K562 (cell line): Measurements from ENCODE around the gene C1QL2. TPM values are rescaled to one million over a fixed set of nuclear protein-coding genes. Genes with fewer than 3 reads are reported as not detected.

Source experiments
- ATAC-seq: fragments of 200-7000 bp; cut with Tn5 transposase; 3 replicates; pipeline ENCODE4 v1.9.1; 2020; ENCODE audit warnings: moderate library complexity
- BruUV-seq: library from RNA; stranded (reverse); fragments of 400-500 nt; replicated peaks from 2 replicates; lab custom pipeline; 2021; lab: Mats Ljungman, UMichigan
- CTCF ChIA-PET: fragments of 300-600 bp; formaldehyde crosslinking; extraction: SDS; loops from one replicate; lab custom pipeline; 2021; ENCODE audit warnings: low intra/inter-chr PET ratio; lab: Yijun Ruan, JAX
- POLR2A ChIA-PET: fragments of 300-600, 350-650 bp; sonication (Branson Sonifier 250); formaldehyde crosslinking; extraction: SDS; loops from one replicate; lab custom pipeline; 2021; ENCODE audit warnings: antibody characterized with exemption, inconsistent platforms; lab: Yijun Ruan, JAX
- DNase-seq, 4 experiments: peaks; one replicate each; pipeline versions ENCODE4 v3.0.0 to v3.0.0-alpha.2; 2011 to 2018; ENCODE audit warnings: low spot score in 3 of 4, mixed read lengths in 3 of 4; ENCODE audit errors: extremely low read depth in 1 of 4
- FAIRE-seq: peaks from 2 replicates; lab custom pipeline; 2011; peaks lifted over from hg19 to GRCh38; lab: Jason Lieb, UNC
- H2AFZ ChIP-seq: 2 replicates; pipeline ENCODE4 v1.6.0; 2011; ENCODE audit warnings: low read depth, low read length, control low read depth, inconsistent platforms
- H3K27ac ChIP-seq: fragments of 200-600 bp; 3 replicates; pipeline ENCODE4 v1.8.0; 2011; ENCODE audit warnings: low read depth, mild to moderate bottlenecking, control low read depth, inconsistent platforms, low read length, moderate library complexity, mixed read lengths; ENCODE audit errors: extremely low read depth
- H3K27me3 ChIP-seq, 2 experiments: fragments of 300-600 bp in 1 of 2; 2 replicates in 1 of 2; 3 replicates in 1 of 2; pipeline versions ENCODE4 v1.6.0 to v1.8.0; 2011; ENCODE audit warnings: inconsistent platforms in 2 of 2, low read length in 2 of 2, mild to moderate bottlenecking in 1 of 2, mixed read lengths in 1 of 2, moderate library complexity in 1 of 2; ENCODE audit not compliant: control insufficient read depth in 2 of 2, insufficient read depth in 2 of 2
- H3K36me3 ChIP-seq: fragments of 300-600 bp; 3 replicates; pipeline ENCODE4 v1.8.0; 2011; ENCODE audit warnings: mild to moderate bottlenecking, low read length, inconsistent platforms; ENCODE audit not compliant: control insufficient read depth, insufficient read depth
- H3K4me1 ChIP-seq, 2 experiments: fragments of 200-600 bp in 1 of 2; replicated peaks in 1 of 2; 2 replicates in 1 of 2; 3 replicates in 1 of 2; pipeline versions ENCODE4 v1.5.1 to v1.8.0; 2011; ENCODE audit warnings: inconsistent platforms in 2 of 2, low read length in 2 of 2, mild to moderate bottlenecking in 1 of 2, mixed read lengths in 1 of 2, moderate library complexity in 1 of 2; ENCODE audit not compliant: control insufficient read depth in 2 of 2, insufficient read depth in 2 of 2
- H3K4me2 ChIP-seq: 2 replicates; pipeline ENCODE4 v1.6.1; 2011; ENCODE audit warnings: low read length, control low read depth, inconsistent platforms, mixed read lengths; ENCODE audit not compliant: insufficient read depth
- H3K4me3 ChIP-seq: fragments of 200-600 bp; sonication (generic), shearing (Covaris generic); 2 replicates; pipeline ENCODE4 v1.5.1; 2016; ENCODE audit warnings: control low read depth, inconsistent platforms
- H3K79me2 ChIP-seq: fragments of 200-600 bp; 3 replicates; pipeline ENCODE4 v1.8.0; 2011; ENCODE audit warnings: low read length, inconsistent platforms; ENCODE audit not compliant: control insufficient read depth, insufficient read depth
- H3K9ac ChIP-seq, 2 experiments: 2 replicates each; pipeline versions ENCODE4 v1.6.0 to v1.6.1; 2011; ENCODE audit warnings: low read depth in 2 of 2, low read length in 2 of 2, control low read depth in 1 of 2, inconsistent platforms in 1 of 2, mild to moderate bottlenecking in 1 of 2, mixed read lengths in 1 of 2; ENCODE audit not compliant: insufficient read depth in 1 of 2
- H3K9me1 ChIP-seq: one replicate; pipeline ENCODE4 v1.6.0; 2011; ENCODE audit warnings: inconsistent platforms, mild to moderate bottlenecking, low read length, moderate library complexity; ENCODE audit not compliant: control insufficient read depth, insufficient read depth
- H3K9me3 ChIP-seq: replicated peaks from 2 replicates; pipeline ENCODE4 v1.5.1; 2011; ENCODE audit warnings: low read depth, low read length, inconsistent platforms; ENCODE audit not compliant: control insufficient read depth, insufficient read depth
- H4K20me1 ChIP-seq: replicated peaks from 2 replicates; pipeline ENCODE4 v1.6.1; 2011; ENCODE audit warnings: low read length, inconsistent platforms, mixed read lengths; ENCODE audit not compliant: control insufficient read depth, insufficient read depth
- CREB3 ChIP-seq: fragments of 450-650 bp; conservative IDR thresholded peaks from 2 replicates; pipeline ENCODE4 v1.6.1; 2016; ENCODE audit warnings: missing genetic modification characterization, low read depth, mild to moderate bottlenecking, missing compliant biosample characterization, moderate library complexity
- WGBS: fragments of 100-300 bp; shearing (Covaris generic); methylation state at CpG from one replicate; pipeline ENCODE4 v1.1.6; 2016; ENCODE audit warnings: low coverage, mixed read lengths; ENCODE audit not compliant: insufficient coverage; ENCODE audit errors: missing lambda C conversion rate; 5-methylcytosine and 5-hydroxymethylcytosine counted together
- in situ Hi-C: fragments of 300-500 bp; cut with MboI; formaldehyde crosslinking; loops from 4 replicates; pipeline ENCODE4 v1.15.0; 2018; ENCODE audit warnings: inconsistent platforms, mixed read lengths
- intact Hi-C: fragments of 100-400 bp; cut with micrococcal nuclease; formaldehyde crosslinking; loops from 2 replicates; pipeline ENCODE4 v1.14.2; 2022
- polyA plus RNA-seq, 8 experiments: library from polyadenylated mRNA; depleted of rRNA in 4 of 8; stranded (reverse) in 5 of 8; unstranded in 3 of 8; fragments of >200 nt; fragmentation: Nextera tagmentation in 2 of 8; fragmentation: Illumina TruSeq in 1 of 8; extraction: Ambion mirVana in 2 of 8; extraction: Trizol in 1 of 8; gene quantifications; 2 replicates each; pipeline versions ENCODE4 v1.2.1 to v1.2.3, GENCODE V29; 2011 to 2014; ENCODE audit warnings: inconsistent platforms in 1 of 8, missing spikeins in 1 of 8
- total RNA-seq, 7 experiments: library from RNA; depleted of rRNA in 6 of 7; stranded (reverse); fragments of >200 nt in 6 of 7; fragmentation: Illumina TruSeq in 2 of 7; extraction: Trizol in 2 of 7; gene quantifications; 2 replicates each; pipeline versions ENCODE4 v1.2.1 to v1.2.3, GENCODE V29; 2011 to 2021; ENCODE audit warnings: low replicate concordance in 1 of 7

C1QL2 gene
- total and polyA plus RNA-seq, 9 of the 15 experiments (the other 6 are each of a cell fraction or from before 2014, with no cell fraction given), result not detected

DNA sequence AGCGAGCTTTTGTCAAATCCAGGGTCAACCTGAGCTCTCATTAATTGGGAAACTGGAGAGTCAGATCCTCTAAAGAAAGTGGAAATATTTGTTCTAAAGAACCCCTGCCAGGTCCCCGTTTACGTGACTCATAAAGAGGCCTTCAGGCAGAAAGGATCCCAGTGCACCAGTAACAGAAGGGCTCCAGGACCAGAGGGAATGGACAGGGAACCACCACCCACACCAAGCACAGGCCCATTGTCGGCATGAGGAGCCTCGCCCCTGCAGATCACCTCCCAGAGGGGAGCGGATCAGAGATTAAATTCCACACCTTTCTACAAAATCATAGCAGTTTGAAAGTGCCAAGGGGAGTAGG is 16.4 kb upstream of the C1QL2 start:
- 26% methylated on average over 6 of the region's 6 CpGs for WGBS
- peak in 1 of 4 experiments; percentile 23 for DNase-seq
- CTCF ChIA-PET, result no interaction called here
- no peak overlapping the region for H3K27ac ChIP-seq
- H3K79me2 ChIP-seq, result no peaks in the 10 kb centered on the region
- POLR2A ChIA-PET, result interaction anchor here (0.8 kb wide), 1 partner anchor 19 kb away, joined by 3 read pairs; no protein-coding TSS in a partner anchor
- in situ Hi-C loops, result no loop called here
- peak; percentile 19 for ATAC-seq
- H3K9me3 ChIP-seq, result no peaks in the 10 kb centered on the region
- H3K4me3 ChIP-seq, result no peak overlapping the region
- intact Hi-C loops, result loop anchor here (1.0 kb wide), 3 partner anchors 147 to 293 kb away; no protein-coding TSS in a partner anchor
- H3K4me1 ChIP-seq, result peaks cover 3 to 17% of the 10 kb centered on the region in 2 experiments; a peak in 3 of 5 replicates
- TF ChIP-seq CREB3 (tag), result no peak
- no peaks in the 10 kb centered on the region for H3K9me1 ChIP-seq
- H3K36me3 ChIP-seq, result no peaks in the 10 kb centered on the region
- peaks cover 0 to 21% of the 10 kb centered on the region in 2 experiments; a peak in 2 of 5 replicates for H3K27me3 ChIP-seq
- peak overlapping the region; percentile 47; the same call in 1 of the 2 replicates for H3K4me2 ChIP-seq
- peak overlapping the region; percentile 58; the same call in 1 of the 2 replicates for H2AFZ ChIP-seq
- no TSS peak for BruUV-seq
- H4K20me1 ChIP-seq, result 0 out of 2 replicates have a peak, but pooled peaks cover 6% of the 10 kb centered on the region
- H3K9ac ChIP-seq, result no peak overlapping the region
- no peak for FAIRE-seq
